HG03095 (cell line): Measurements from ENCODE around the gene FSTL5.

Experiments
- ATAC-seq: cut with Tn5 transposase; IDR thresholded peaks from one replicate; pipeline ENCODE4 v1.9.1; 2021; ENCODE audit warnings: moderate library complexity; ENCODE audit not compliant: unreplicated experiment

The FSTL5 gene

GRCh38 chr4:161345741-161346140 lies 818.1 kb downstream of the FSTL5 start:
- no peak for ATAC-seq

- ATAC-seq = no peak
These were observed 820.2 kb downstream of the FSTL5 start for GRCh38 chr4:161343569-161343950.

- no peak for ATAC-seq
These were observed 820.8 kb downstream of the FSTL5 start for GRCh38 chr4:161342881-161343568.

GRCh38 chr4:161336621-161337020 lies 827.2 kb downstream of the FSTL5 start:
- ATAC-seq = no peak

- no peak for ATAC-seq
These were observed 827.7 kb downstream of the FSTL5 start for GRCh38 chr4:161336016-161336530.
